C4-2B (cell line): Measurements from ENCODE around the gene SBNO2.

Experiments
- H3K27ac ChIP-seq: fragments of 450-650 bp; 2 replicates; pipeline ENCODE4 v1.5.1; 2017
- ZFX ChIP-seq: fragments of 450-650 bp; IDR thresholded peaks from 2 replicates; pipeline ENCODE4 v1.6.1; 2017
- TF ChIP-seq, protein P1 (sequence below): fragments of 450-650 bp; conservative IDR thresholded peaks from 2 replicates; pipeline ENCODE4 v1.5.1; 2017; ENCODE audit warnings: mild to moderate bottlenecking

SBNO2 gene, protein sequence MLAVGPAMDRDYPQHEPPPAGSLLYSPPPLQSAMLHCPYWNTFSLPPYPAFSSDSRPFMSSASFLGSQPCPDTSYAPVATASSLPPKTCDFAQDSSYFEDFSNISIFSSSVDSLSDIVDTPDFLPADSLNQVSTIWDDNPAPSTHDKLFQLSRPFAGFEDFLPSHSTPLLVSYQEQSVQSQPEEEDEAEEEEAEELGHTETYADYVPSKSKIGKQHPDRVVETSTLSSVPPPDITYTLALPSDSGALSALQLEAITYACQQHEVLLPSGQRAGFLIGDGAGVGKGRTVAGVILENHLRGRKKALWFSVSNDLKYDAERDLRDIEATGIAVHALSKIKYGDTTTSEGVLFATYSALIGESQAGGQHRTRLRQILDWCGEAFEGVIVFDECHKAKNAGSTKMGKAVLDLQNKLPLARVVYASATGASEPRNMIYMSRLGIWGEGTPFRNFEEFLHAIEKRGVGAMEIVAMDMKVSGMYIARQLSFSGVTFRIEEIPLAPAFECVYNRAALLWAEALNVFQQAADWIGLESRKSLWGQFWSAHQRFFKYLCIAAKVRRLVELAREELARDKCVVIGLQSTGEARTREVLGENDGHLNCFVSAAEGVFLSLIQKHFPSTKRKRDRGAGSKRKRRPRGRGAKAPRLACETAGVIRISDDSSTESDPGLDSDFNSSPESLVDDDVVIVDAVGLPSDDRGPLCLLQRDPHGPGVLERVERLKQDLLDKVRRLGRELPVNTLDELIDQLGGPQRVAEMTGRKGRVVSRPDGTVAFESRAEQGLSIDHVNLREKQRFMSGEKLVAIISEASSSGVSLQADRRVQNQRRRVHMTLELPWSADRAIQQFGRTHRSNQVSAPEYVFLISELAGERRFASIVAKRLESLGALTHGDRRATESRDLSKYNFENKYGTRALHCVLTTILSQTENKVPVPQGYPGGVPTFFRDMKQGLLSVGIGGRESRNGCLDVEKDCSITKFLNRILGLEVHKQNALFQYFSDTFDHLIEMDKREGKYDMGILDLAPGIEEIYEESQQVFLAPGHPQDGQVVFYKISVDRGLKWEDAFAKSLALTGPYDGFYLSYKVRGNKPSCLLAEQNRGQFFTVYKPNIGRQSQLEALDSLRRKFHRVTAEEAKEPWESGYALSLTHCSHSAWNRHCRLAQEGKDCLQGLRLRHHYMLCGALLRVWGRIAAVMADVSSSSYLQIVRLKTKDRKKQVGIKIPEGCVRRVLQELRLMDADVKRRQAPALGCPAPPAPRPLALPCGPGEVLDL (N-terminal part only)

DNA sequence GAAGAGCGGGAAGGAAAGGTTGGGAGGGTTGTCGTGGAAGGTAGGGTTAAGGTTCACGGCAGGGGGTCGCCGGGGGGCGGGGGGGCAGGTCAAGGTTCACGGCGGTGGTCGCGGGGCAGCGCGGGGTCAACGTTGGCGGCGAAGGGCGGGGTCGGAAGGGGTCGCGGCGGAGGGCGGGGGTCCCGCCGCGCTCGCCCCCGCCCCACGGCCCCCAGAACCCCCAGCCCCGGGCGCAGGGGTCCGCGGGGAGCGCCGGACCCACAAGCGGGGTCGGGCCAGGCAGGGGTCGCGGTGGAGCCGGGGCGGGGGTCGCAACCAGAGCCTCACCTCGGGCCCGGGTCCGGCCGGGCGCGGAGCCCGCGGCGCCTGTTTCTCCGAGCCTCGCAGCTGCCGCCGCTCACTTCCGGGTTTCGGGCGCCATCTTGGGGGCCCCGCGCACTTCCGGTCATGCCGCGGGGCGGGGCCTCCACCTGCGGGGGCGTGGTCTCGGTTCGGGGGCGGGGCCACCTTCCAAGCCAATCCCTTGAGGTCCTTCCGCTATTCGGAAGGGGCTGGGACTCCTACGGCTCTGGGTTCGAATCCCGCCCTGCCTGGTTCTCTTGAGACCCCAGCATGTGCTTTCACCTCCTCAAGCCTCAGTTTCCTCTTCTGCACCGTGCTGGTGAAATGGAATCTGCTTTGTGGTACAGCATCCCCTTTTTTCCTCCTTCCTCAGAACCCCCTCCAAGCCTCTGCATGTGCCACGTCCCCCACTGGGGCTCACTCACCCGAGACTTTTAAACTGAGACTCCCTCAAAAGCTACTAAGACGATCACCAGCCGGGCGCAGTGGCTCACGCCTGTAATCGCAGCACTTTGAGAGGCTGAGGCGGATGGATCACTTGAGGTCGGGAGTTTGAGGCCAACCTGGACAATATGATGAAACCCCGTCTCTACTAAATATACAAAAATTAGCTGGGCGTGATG lies at the start of gene SBNO2:
TSS of gene SBNO2 (minus strand) at position 424 of the 965 bp plus-strand sequence. CDS start 19,992 bp downstream, outside the sequence.
- H3K27ac ChIP-seq = peak within 1 kb of the TSS; percentile 99
- TF ChIP-seq, protein P1, sequence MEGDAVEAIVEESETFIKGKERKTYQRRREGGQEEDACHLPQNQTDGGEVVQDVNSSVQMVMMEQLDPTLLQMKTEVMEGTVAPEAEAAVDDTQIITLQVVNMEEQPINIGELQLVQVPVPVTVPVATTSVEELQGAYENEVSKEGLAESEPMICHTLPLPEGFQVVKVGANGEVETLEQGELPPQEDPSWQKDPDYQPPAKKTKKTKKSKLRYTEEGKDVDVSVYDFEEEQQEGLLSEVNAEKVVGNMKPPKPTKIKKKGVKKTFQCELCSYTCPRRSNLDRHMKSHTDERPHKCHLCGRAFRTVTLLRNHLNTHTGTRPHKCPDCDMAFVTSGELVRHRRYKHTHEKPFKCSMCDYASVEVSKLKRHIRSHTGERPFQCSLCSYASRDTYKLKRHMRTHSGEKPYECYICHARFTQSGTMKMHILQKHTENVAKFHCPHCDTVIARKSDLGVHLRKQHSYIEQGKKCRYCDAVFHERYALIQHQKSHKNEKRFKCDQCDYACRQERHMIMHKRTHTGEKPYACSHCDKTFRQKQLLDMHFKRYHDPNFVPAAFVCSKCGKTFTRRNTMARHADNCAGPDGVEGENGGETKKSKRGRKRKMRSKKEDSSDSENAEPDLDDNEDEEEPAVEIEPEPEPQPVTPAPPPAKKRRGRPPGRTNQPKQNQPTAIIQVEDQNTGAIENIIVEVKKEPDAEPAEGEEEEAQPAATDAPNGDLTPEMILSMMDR = no peak
- TF ChIP-seq ZFX = no peak

DNA sequence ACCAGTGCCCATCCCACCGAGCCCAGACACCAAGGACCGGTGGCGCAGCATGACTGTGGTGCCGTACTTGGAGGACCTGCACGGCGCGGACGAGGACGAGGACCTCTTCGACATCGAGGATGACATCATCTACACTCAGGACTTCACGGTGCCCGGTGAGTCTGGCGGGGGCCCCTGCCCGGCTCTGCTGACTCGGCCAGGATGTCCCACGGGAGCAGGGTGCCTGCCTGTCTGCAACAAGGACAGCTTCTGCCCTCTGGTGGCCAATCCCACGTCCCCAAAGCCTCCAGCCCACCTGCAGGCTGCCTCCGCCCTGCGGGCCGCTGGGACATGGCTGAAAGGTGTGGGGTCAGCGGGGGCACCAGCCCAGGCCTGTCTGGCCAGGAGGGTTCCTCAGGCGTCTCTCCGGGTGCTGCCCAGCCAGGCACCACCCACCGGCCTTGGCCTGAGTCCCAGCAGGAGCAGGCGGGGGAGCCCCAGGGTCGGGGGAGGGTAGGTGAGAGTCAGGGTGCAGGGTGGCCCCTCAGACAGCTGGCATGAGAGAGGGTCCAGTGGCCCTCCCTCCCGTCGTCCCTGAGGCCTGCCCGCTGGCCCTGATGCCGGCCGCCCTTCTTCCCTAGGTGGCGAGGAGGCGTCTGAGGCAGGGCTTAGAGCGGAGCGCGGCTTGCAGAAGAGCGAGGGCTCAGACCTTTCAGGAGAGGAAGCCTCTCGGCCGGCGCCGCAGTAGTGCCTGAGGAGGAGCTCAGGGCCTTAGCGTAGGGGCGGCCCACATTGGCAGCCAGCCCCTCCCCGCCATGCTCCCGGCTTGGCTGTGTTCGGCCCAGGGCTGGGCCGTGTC lies 49.2 kb upstream of the SBNO2 start:
- no peak for TF ChIP-seq ZFX
- TF ChIP-seq, protein P1 = peak; percentile 74
- no peak overlapping the region for H3K27ac ChIP-seq

DNA sequence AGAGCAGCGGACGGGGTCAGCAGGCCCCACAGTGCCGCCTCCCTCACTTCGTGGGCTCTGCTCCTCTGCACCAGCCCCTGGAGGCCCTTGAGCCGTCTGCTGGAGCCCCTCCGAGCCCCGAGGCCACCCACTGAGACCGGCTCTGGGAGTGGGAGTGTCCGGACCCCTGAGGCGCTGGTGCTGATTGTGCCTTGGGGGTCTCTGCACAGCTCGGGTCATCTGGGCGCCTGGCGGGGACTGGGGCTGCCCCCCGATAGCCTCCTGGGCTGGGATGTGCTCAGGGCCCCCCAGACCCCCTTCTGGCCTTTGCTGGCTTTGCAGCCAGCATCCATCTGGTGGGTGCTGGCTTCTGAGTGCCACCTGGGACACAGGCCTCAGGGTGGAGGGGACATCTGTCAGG lies 48.3 kb upstream of the SBNO2 start:
- no peak overlapping the region for H3K27ac ChIP-seq
- TF ChIP-seq, protein P1 = no peak
- TF ChIP-seq ZFX = no peak

DNA sequence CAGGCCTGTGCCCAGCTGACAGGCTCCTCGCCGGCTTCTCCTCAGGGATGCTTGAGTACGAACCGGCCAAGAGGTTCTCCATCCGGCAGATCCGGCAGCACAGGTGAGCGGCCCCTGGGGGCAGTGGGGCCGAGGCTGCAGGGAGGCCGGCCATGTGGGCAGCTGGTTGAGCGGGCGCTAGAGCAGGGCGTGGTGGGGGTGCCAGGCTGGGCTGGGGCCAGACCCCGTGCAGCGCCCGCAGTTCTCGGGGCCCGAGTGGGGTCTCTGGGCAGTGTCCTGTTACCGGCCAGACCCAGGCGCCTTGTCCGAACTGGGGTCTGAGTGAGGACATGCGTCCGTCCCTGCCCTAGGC lies 47.8 kb upstream of the SBNO2 start:
- TF ChIP-seq, protein P1 = no peak
- TF ChIP-seq ZFX = no peak
- H3K27ac ChIP-seq = no peak overlapping the region

DNA sequence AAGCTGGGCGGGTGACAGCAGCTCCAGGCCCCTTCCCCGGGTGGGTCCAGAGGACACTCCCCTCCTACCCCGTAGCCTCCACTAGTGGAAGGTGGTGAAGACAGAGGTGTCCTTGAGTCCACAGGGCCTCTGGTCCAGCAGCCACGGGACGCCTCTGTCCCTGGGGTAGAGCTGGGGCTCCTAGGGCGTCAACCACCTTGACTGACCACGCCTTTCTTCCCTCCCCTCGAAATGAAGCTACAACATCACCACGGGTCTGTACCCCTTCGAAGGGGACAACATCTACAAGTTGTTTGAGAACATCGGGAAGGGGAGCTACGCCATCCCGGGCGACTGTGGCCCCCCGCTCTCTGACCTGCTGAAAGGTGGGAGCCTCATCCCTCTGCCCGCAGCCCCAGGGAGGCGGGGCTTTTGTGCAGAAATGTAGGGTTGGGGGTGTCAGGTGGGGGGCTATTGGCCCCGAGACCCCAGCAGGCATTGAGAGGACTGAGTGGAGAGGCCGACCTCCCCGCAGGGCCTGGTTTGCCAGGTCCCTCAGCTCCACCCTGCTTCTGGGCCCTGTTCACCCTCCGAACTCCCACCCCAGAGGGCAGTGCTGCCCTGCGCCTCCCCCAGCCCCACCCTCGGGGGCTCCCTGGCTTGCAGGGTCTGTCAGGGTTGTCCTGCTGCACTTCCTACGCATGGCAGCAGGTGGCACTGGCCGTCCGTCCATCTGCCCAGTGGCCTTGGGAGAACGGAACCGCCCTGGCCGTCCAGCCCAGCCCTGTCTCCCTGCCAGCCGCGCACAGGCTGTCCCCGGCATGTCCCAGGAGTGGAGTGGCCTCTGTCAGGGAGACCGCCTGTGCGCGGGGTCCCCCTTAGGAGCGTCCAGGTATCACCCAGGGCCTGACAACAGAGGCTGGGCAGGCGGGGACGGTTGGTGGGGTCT lies 47.2 kb upstream of the SBNO2 start:
- TF ChIP-seq, protein P1 = peak; percentile 74
- TF ChIP-seq ZFX = no peak
- H3K27ac ChIP-seq = no peak overlapping the region
